HFFc6 (cell line): ENCODE results near the gene RRAD. TPM values are rescaled to one million over a fixed set of nuclear protein-coding genes. Genes with fewer than 3 reads are reported as not detected.
A peak's percentile ranks its signal among the peaks of the same experiment; 100 is the strongest.
"Not testable (repeated sequence)": the region's sequence is repeated elsewhere in the genome, so short reads cannot be mapped to it uniquely, and the experiment has no call there.

Source experiments
- DNase-seq: peaks from one replicate; pipeline ENCODE4 v3.0.0-alpha.2; 2018
- H3K27ac Mint-ChIP-seq: 2 replicates; pipeline ENCODE4 v1.8.0; 2020; ENCODE audit warnings: mild to moderate bottlenecking, mixed read lengths
- H3K27me3 Mint-ChIP-seq: 2 replicates; pipeline ENCODE4 v1.8.0; 2021; ENCODE audit warnings: mild to moderate bottlenecking, moderate library complexity, mixed read lengths; ENCODE audit not compliant: insufficient read depth
- H3K36me3 Mint-ChIP-seq: 2 replicates; pipeline ENCODE4 v1.8.0; 2021; ENCODE audit warnings: low read depth, mixed read lengths
- H3K4me1 Mint-ChIP-seq: 2 replicates; pipeline ENCODE4 v1.8.0; 2020; ENCODE audit warnings: low read depth, mixed read lengths
- H3K4me3 Mint-ChIP-seq: 2 replicates; pipeline ENCODE4 v1.8.0; 2020; ENCODE audit warnings: mild to moderate bottlenecking, moderate library complexity, mixed read lengths
- H3K9me3 Mint-ChIP-seq: 2 replicates; pipeline ENCODE4 v1.8.0; 2020; ENCODE audit warnings: mild to moderate bottlenecking, mixed read lengths
- CTCF ChIP-seq: fragments of 200-600 bp; sonication (generic); IDR thresholded peaks from 2 replicates; pipeline ENCODE4 v1.5.0; 2021; ENCODE audit warnings: antibody characterized with exemption, mild to moderate bottlenecking
- total RNA-seq, 6 experiments: library from RNA; stranded (reverse); fragmentation: NEBNext Ultra II Directional; extraction: Animal tissue kit (Norgen Biotek cat#: 25700); gene quantifications; 2 replicates in 1 of 6; 3 replicates in 5 of 6; pipeline ENCODE4 v1.2.3, GENCODE V29; 2021

Gene RRAD
- total RNA-seq, 6 experiments from 2014 or later, result 0.52 to 2.0 (median 1.5) TPM

GRCh38 chr16:66937725-66938337 lies 12.5 kb upstream of the RRAD start:
- no peak for DNase-seq
- Mint-ChIP-seq H3K27me3 (peaks cover 6% of the 10 kb centered on the region; the same call in 1 of the 2 replicates), H3K9me3 (no peaks in the 10 kb centered on the region), H3K4me1 (peaks cover 38% of the 10 kb centered on the region), H3K4me3 (no peak overlapping the region), H3K27ac (0 out of 2 replicates have a peak overlapping the region, but pooled peaks have one; percentile 27), H3K36me3 (peaks cover 44% of the 10 kb centered on the region)
- TF ChIP-seq CTCF, result no peak

DNA sequence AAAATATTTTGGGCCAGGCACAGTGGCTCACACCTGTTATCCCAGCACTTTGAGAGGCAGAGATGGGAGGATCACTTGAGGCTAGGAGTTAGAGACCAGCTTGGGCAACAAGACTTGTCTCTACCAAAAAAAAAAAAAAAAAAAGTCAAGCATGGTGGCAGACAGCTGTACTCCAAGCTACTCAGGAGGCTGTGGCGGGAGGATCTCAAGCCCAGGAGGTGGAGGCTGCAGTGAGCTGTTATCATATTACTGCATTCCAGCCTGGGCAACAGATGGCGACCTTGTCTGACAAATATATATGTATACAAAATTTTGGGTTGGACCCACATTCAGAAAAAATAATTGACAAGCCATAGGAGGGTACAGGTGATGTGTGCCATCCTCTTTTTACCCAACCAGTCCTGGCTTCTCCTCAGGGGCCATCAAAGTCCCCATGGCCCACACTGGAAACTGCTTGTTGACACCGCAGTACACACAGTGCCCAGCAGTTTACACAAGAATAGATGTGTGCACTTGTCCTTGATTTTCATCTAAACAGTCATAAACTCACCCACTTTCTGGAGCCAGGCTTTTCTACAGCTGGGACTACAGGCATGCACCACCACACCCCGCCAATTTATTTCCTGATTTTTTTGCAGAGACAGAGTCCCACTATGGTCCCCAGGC lies 11.7 kb upstream of the RRAD start:
- H3K4me3 Mint-ChIP-seq, result peak overlapping the region; percentile 98; the same call in 1 of the 2 replicates
- H3K27ac Mint-ChIP-seq, result peak overlapping the region; percentile 27; the same call in 1 of the 2 replicates
- peaks cover 8% of the 10 kb centered on the region for H3K27me3 Mint-ChIP-seq
- peaks cover 44% of the 10 kb centered on the region for H3K4me1 Mint-ChIP-seq
- DNase-seq, result no peak
- TF ChIP-seq CTCF, result no peak
- peaks cover 36% of the 10 kb centered on the region for H3K36me3 Mint-ChIP-seq
- H3K9me3 Mint-ChIP-seq, result no peaks in the 10 kb centered on the region

DNA sequence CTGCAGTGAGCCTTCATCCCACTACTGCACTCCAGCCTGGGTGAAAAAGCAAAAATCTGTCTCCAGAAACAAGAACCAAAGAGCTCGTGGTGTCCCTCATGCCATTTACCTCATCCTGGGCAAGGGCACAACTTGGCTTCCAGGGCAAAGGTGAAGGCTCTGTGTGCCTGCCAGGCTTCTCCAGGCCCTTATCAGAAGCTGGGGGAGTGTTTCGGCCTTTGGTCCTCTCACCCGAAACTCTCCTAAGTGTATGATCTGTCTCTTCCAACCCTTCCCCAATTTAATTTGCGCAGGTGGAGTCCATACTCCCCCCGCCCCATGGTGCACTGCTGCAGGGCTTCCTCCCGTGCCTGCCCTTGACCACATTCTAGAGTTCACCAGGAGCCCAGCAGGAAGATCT lies 11.1 kb upstream of the RRAD start:
- Mint-ChIP-seq H3K4me1 (peaks cover 44% of the 10 kb centered on the region), H3K27me3 (peaks cover 8% of the 10 kb centered on the region), H3K36me3 (peaks cover 38% of the 10 kb centered on the region), H3K9me3 (no peaks in the 10 kb centered on the region), H3K27ac (peak overlapping the region; percentile 25; the same call in 1 of the 2 replicates), H3K4me3 (peak overlapping the region; percentile 98; the same call in 1 of the 2 replicates)
- no peak for DNase-seq
- TF ChIP-seq CTCF, result no peak

- Mint-ChIP-seq H3K4me1 (peaks cover 47% of the 10 kb centered on the region), H3K4me3 (peak within 1 kb of the TSS; percentile 98), H3K27me3 (peaks cover 8% of the 10 kb centered on the region), H3K36me3 (peaks cover 38% of the 10 kb centered on the region), H3K9me3 (no peaks in the 10 kb centered on the region), H3K27ac (peak within 1 kb of the TSS; percentile 93)
- no peak for TF ChIP-seq CTCF
- peak; percentile 43 for DNase-seq
Observed at GRCh38 chr16:66935314-66936011, 10.1 kb upstream of the RRAD start, which contains the start of gene CES2. Gene CES2 (plus strand): TSS chr16:66935516. CDS start chr16:66935636, 120 bp downstream.

DNA sequence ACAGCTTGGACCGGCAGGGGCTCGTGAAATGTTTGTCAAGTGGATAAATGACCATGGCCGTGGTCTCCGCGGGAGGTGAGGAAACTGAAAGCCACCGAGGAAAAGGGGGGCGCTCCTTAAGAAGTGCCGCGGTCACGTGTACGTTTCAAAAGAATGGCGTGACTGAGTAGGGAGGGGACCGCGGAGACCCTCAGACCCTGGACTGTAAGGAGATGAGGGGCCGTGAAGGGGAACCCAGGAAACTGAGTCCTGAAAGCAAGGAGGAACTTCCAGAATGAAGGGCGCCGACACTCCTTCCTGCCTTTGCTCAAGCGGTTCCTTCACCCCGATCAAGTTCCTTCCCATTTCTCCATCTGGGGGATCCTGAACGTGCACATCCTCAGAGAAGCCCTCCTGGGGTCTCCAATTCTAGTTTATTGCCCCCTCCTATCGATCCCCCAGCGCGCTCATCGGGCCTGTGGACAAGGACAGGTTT lies 9.5 kb upstream of the RRAD start:
- not testable (repeated sequence) for H3K9me3 Mint-ChIP-seq, H3K27me3 Mint-ChIP-seq, DNase-seq
- Mint-ChIP-seq H3K4me3 (peak overlapping the region; percentile 98), H3K27ac (peak overlapping the region; percentile 93), H3K36me3 (peaks cover 37% of the 10 kb centered on the region), H3K4me1 (peaks cover 53% of the 10 kb centered on the region)
